ENCODE data around the gene SEC61G. TPM values are rescaled to one million over a fixed set of nuclear protein-coding genes. Genes with fewer than 3 reads are reported as not detected.

SEC61G gene
- total RNA-seq, 2 donors from 2014 or later, result 137 to 170 TPM

- no peak for TF ChIP-seq CTCF (IDR thresholded peaks at IDR 0.05)
- H3K9me3 ChIP-seq, result no peaks in the 10 kb centered on the region
- H3K9ac ChIP-seq (ENCODE audit: low read depth in 2 of 2, low read length in 2 of 2), result no peak overlapping the region
- no peaks in the 10 kb centered on the region for H3K36me3 ChIP-seq
- DNase-seq, result no peak
- H3K27me3 ChIP-seq, result no peaks in the 10 kb centered on the region
- H3K4me3 ChIP-seq, result no peak overlapping the region
- intact Hi-C loops (cut with DNase I), result no loop called here
- H3K4me1 ChIP-seq, result no peaks in the 10 kb centered on the region
- no peak overlapping the region for H3K27ac ChIP-seq
Measured at GRCh38 chr7:54782829-54783228, 23.8 kb upstream of the SEC61G start.

DNA sequence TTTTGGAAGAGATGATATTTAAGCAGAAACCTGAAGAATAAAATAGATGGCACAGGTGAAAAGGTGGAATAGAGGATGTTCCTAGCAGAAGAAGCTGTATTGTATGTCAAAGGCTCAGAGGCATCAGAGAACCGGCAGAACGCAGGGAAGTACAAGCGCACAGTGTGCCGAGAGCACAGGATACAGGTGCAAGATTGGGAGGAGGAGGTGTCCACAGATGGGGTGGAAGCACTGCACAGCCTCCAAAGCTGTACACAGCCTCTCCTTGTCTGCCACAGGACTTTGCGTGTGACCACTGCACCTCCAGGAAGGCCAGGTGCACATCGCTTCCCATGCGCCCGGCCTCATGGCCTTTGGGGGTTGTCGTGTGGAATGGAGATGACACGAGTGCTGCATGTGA, 23.3 kb upstream of the SEC61G start:
- DNase-seq, result no peak
- H3K9me3 ChIP-seq, result no peaks in the 10 kb centered on the region
- TF ChIP-seq CTCF (IDR thresholded peaks at IDR 0.05), result no peak

DNA sequence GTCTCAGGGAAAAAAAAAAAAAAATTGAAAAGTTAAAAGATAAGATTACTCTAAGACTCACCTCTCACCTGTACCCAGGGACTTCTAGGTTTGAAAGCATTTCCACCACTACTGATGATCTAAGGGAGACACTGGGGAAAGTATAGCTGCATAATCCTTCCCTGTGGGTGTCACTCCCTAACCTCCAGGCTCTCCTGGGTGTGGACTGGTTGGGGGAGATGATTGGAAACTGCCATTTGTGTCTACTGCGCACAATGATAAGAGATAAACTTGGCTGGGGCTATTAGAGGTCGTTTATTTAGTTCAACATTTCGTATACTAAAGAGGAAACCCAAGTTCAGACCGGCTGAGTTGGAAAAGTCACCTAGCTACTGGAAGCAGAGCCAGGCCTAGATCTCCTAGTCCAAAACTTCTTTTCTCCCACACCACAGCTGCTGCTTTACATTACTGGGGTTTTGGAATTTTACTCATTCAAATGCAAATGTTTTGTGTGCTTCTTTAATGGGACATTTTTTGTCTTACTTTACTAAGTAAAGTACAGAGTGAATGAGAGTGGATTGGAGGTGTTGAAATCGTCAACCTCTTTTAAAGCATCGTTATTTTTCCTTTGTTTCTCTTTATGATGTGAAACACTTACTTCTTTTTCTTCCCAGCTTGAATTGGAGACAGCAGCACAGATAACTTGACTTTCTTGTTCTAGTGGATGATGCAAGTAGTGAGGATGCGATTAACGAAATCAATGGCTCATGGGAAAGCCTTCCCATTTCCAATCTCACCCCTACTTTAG, 22.3 kb upstream of the SEC61G start:
- Histone ChIP-seq H3K9me3 (no peaks in the 10 kb centered on the region), H3K36me3 (no peaks in the 10 kb centered on the region), H3K27me3 (no peaks in the 10 kb centered on the region), H3K27ac (no peak overlapping the region), H3K4me1 (no peaks in the 10 kb centered on the region), H3K9ac (ENCODE audit: low read depth in 2 of 2, low read length in 2 of 2) (no peak overlapping the region), H3K4me3 (no peak overlapping the region)
- intact Hi-C loops (cut with DNase I), result no loop called here
- DNase-seq, result no peak
- TF ChIP-seq CTCF (IDR thresholded peaks at IDR 0.05), result no peak

More for the DNA sequence above, 23.3 kb upstream of the SEC61G start:
- no peaks in the 10 kb centered on the region for H3K27me3 ChIP-seq
- intact Hi-C loops (cut with DNase I), result no loop called here
- H3K9ac ChIP-seq (ENCODE audit: low read depth in 2 of 2, low read length in 2 of 2), result no peak overlapping the region
- H3K27ac ChIP-seq, result no peak overlapping the region
- no peak overlapping the region for H3K4me3 ChIP-seq
- no peaks in the 10 kb centered on the region for H3K4me1 ChIP-seq
- H3K36me3 ChIP-seq, result no peaks in the 10 kb centered on the region

- Histone ChIP-seq H3K4me1 (no peaks in the 10 kb centered on the region), H3K27ac (no peak overlapping the region), H3K9ac (ENCODE audit: low read depth in 2 of 2, low read length in 2 of 2) (no peak overlapping the region), H3K36me3 (no peaks in the 10 kb centered on the region), H3K9me3 (no peaks in the 10 kb centered on the region), H3K27me3 (no peaks in the 10 kb centered on the region), H3K4me3 (no peak overlapping the region)
- no peak for TF ChIP-seq CTCF (IDR thresholded peaks at IDR 0.05)
- no peak for DNase-seq
- intact Hi-C loops (cut with DNase I), result no loop called here
Measured at GRCh38 chr7:54780490-54780889, 21.5 kb upstream of the SEC61G start.

- H3K36me3 ChIP-seq, result no peaks in the 10 kb centered on the region
- intact Hi-C loops (cut with DNase I), result loop anchor here (10.0 kb wide), 1 partner anchor 636 kb away; no protein-coding TSS in a partner anchor
- H3K4me1 ChIP-seq, result no peaks in the 10 kb centered on the region
- no peak overlapping the region for H3K27ac ChIP-seq
- H3K4me3 ChIP-seq, result no peak overlapping the region
- no peak for DNase-seq
- H3K9ac ChIP-seq (ENCODE audit: low read depth in 2 of 2, low read length in 2 of 2), result no peak overlapping the region
- H3K9me3 ChIP-seq, result no peaks in the 10 kb centered on the region
- no peaks in the 10 kb centered on the region for H3K27me3 ChIP-seq
- no peak for TF ChIP-seq CTCF (IDR thresholded peaks at IDR 0.05)
Measured at GRCh38 chr7:54778696-54779540, 19.9 kb upstream of the SEC61G start.

Measured in colonic mucosa (tissue), 4 donors.